Measurements from ENCODE around the gene KHDC1.

DNA sequence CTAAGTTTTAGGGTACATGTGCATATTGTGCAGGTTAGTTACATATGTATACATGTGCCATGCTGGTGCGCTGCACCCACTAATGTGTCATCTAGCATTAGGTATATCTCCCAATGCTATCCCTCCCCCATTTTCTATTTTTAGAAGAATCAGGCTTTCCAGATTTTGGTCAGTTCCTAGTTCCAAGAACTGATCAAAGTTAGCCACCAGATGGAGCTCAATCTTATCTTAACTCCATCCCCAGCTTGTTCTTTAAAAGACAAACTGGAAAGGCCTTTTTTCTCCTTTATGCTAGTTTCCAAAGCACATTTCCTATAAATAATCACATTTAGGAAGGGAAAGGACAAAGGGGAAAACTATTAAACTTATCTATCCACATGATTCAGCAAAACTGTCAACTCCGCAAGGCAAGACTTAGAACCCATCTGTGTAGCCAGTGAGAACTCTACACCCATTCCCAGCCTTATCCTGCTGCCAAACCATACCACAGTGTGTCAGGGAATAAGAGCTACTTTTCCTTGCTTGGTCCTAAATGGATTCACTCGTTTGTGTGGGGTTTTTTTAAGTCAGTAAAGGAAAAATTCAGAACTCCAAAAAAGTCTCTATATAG, 22.8 kb upstream of the KHDC1 start:
- TF ChIP-seq FOXM1 (IDR thresholded peaks at IDR 0.05; ENCODE audit: borderline replicate concordance) (no peak), FOXK2 (IDR thresholded peaks at IDR 0.05) (no peak), SUZ12 (IDR thresholded peaks at IDR 0.05) (no peak), SP1 (IDR thresholded peaks at IDR 0.05) (no peak), HDGF (IDR thresholded peaks at IDR 0.05; ENCODE audit: borderline replicate concordance) (no peak)
